KMS-11 (cell line): ENCODE results near the gene MSI1.

ENCODE experiments used
- H2AFZ ChIP-seq: fragments of 200-600 bp; sonication (generic); 2 replicates; pipeline ENCODE4 v1.6.1; 2016; ENCODE audit warnings: antibody characterized with exemption, mixed run types, low read depth
- H3K27ac ChIP-seq: fragments of 200-600 bp; sonication (generic); 2 replicates; pipeline ENCODE4 v1.6.1; 2016; ENCODE audit warnings: mild to moderate bottlenecking, mixed run types
- H3K27me3 ChIP-seq: fragments of 200-600 bp; sonication (generic); 2 replicates; pipeline ENCODE4 v1.6.1; 2017; ENCODE audit warnings: mild to moderate bottlenecking, low read depth, mixed run types, moderate library complexity; ENCODE audit not compliant: insufficient read depth
- H3K36me3 ChIP-seq: fragments of 200-600 bp; sonication (generic); 2 replicates; pipeline ENCODE4 v1.6.1; 2017; ENCODE audit warnings: mild to moderate bottlenecking, mixed run types; ENCODE audit not compliant: insufficient read depth
- H3K4me1 ChIP-seq: fragments of 200-600 bp; sonication (generic); 2 replicates; pipeline ENCODE4 v1.6.1; 2016; ENCODE audit warnings: mild to moderate bottlenecking, low read depth, mixed run types; ENCODE audit not compliant: poor library complexity, severe bottlenecking
- H3K4me2 ChIP-seq: fragments of 200-600 bp; sonication (generic); 2 replicates; pipeline ENCODE4 v1.7.0; 2016; ENCODE audit warnings: mild to moderate bottlenecking, mixed run types
- H3K4me3 ChIP-seq: fragments of 200-600 bp; sonication (generic); IDR thresholded peaks from 2 replicates; pipeline ENCODE4 v1.6.1; 2017; ENCODE audit warnings: low read depth, low read length, mixed read lengths; ENCODE audit not compliant: insufficient read depth
- H3K79me2 ChIP-seq: fragments of 200-600 bp; sonication (generic); 2 replicates; pipeline ENCODE4 v1.6.1; 2016; ENCODE audit warnings: low read depth, mixed run types; ENCODE audit not compliant: insufficient read depth
- H3K9ac ChIP-seq: fragments of 200-600 bp; sonication (generic); 2 replicates; pipeline ENCODE4 v1.6.1; 2016; ENCODE audit warnings: mild to moderate bottlenecking, mixed run types
- H4K20me1 ChIP-seq: fragments of 200-600 bp; sonication (generic); 2 replicates; pipeline ENCODE4 v1.6.1; 2016; ENCODE audit warnings: mild to moderate bottlenecking, mixed run types; ENCODE audit not compliant: insufficient read depth
- CTCF ChIP-seq: fragments of 200-600 bp; sonication (generic); conservative IDR thresholded peaks from 2 replicates; pipeline ENCODE4 v1.6.1; 2017; ENCODE audit warnings: low read depth, mild to moderate bottlenecking, antibody characterized with exemption, low read length, moderate library complexity, mixed read lengths

The MSI1 gene

GRCh38 chr12:120361506-120362208 is 7.3 kb downstream of the MSI1 start:
- H3K27me3 ChIP-seq: peaks cover 7% of the 10 kb centered on the region; the same call in 1 of the 2 replicates
- no peaks in the 10 kb centered on the region for H3K36me3 ChIP-seq
- no peak overlapping the region for H2AFZ ChIP-seq
- H4K20me1 ChIP-seq: no peaks in the 10 kb centered on the region
- H3K9ac ChIP-seq: no peak overlapping the region
- H3K79me2 ChIP-seq: no peaks in the 10 kb centered on the region
- H3K27ac ChIP-seq: no peak overlapping the region
- H3K4me3 ChIP-seq: no peak overlapping the region
- H3K4me1 ChIP-seq: no peaks in the 10 kb centered on the region
- TF ChIP-seq CTCF: no peak
- H3K4me2 ChIP-seq: no peak overlapping the region

GRCh38 chr12:120359128-120359527 is 9.8 kb downstream of the MSI1 start:
- Histone ChIP-seq H2AFZ (no peak overlapping the region), H3K36me3 (no peaks in the 10 kb centered on the region), H4K20me1 (no peaks in the 10 kb centered on the region), H3K79me2 (no peaks in the 10 kb centered on the region), H3K27me3 (no peaks in the 10 kb centered on the region; the same call in 1 of the 2 replicates), H3K4me3 (no peak overlapping the region), H3K9ac (no peak overlapping the region), H3K27ac (no peak overlapping the region), H3K4me1 (no peaks in the 10 kb centered on the region), H3K4me2 (no peak overlapping the region)
- no peak for TF ChIP-seq CTCF

GRCh38 chr12:120358412-120359100 is 10.4 kb downstream of the MSI1 start:
- H3K4me3 ChIP-seq: no peak overlapping the region
- no peak overlapping the region for H2AFZ ChIP-seq
- H3K27me3 ChIP-seq: no peaks in the 10 kb centered on the region; the same call in 1 of the 2 replicates
- TF ChIP-seq CTCF: no peak
- H3K79me2 ChIP-seq: no peaks in the 10 kb centered on the region
- no peaks in the 10 kb centered on the region for H3K36me3 ChIP-seq
- H3K27ac ChIP-seq: no peak overlapping the region
- no peaks in the 10 kb centered on the region for H3K4me1 ChIP-seq
- H3K9ac ChIP-seq: no peak overlapping the region
- H3K4me2 ChIP-seq: no peak overlapping the region
- no peaks in the 10 kb centered on the region for H4K20me1 ChIP-seq

GRCh38 chr12:120357104-120357503 is 11.9 kb downstream of the MSI1 start:
- Histone ChIP-seq H4K20me1 (no peaks in the 10 kb centered on the region), H3K79me2 (no peaks in the 10 kb centered on the region), H3K4me2 (no peak overlapping the region), H2AFZ (no peak overlapping the region), H3K36me3 (no peaks in the 10 kb centered on the region), H3K4me1 (no peaks in the 10 kb centered on the region), H3K27me3 (no peaks in the 10 kb centered on the region; the same call in 1 of the 2 replicates), H3K27ac (no peak overlapping the region), H3K4me3 (no peak overlapping the region), H3K9ac (no peak overlapping the region)
- no peak for TF ChIP-seq CTCF
